Psoas muscle (tissue), 8 donors: ENCODE results near the gene RUVBL1. TPM values are rescaled to one million over a fixed set of nuclear protein-coding genes. Genes with fewer than 3 reads are reported as not detected.

Experiments
- ATAC-seq, 4 donors: fragments of 200-7000 bp; cut with Tn5 transposase; one replicate each; pipeline ENCODE4 v1.9.1; 2020; ENCODE audit warnings: moderate library complexity in 3 of 4, mild to moderate bottlenecking in 2 of 4
- DNase-seq, 2 donors: peaks; one replicate each; pipeline ENCODE4 v3.0.0-alpha.2; 2020
- H3K27ac ChIP-seq: fragments of 200-600 bp; one replicate; pipeline ENCODE4 v1.8.0; 2022
- H3K27me3 ChIP-seq, 3 donors: fragments of 200-600 bp in 1 of 3; one replicate each; pipeline versions ENCODE4 v1.6.1 to v1.8.0; 2013 to 2022; ENCODE audit warnings: low read length in 2 of 3, mild to moderate bottlenecking in 2 of 3, moderate library complexity in 1 of 3; ENCODE audit not compliant: insufficient read depth in 3 of 3
- H3K36me3 ChIP-seq, 2 donors: fragments of 200-600 bp in 1 of 2; one replicate each; pipeline versions ENCODE4 v1.6.1 to v1.8.0; 2013 to 2022; ENCODE audit warnings: low read depth in 1 of 2, mild to moderate bottlenecking in 1 of 2, moderate library complexity in 1 of 2; ENCODE audit not compliant: insufficient read depth in 1 of 2
- H3K4me1 ChIP-seq: fragments of 200-600 bp; one replicate; pipeline ENCODE4 v1.8.0; 2022
- H3K4me3 ChIP-seq: fragments of 200-600 bp; one replicate; pipeline ENCODE4 v1.8.0; 2022; ENCODE audit warnings: mild to moderate bottlenecking
- H3K9me3 ChIP-seq: fragments of 200-600 bp; one replicate; pipeline ENCODE4 v1.8.0; 2022
- CTCF ChIP-seq: fragments of 200-600 bp; IDR thresholded peaks from one replicate; pipeline ENCODE4 v1.8.0; 2022; ENCODE audit warnings: antibody characterized with exemption
- WGBS, 3 donors: extraction: QIAGEN DNeasy Blood & Tissue Kit; methylation state at CpG; one replicate each; pipeline versions ENCODE4 v1.1.6 to v1.1.7; 2013; 5-methylcytosine and 5-hydroxymethylcytosine counted together
- intact Hi-C, 2 donors: fragments of 100-400 bp; cut with DNase I; formaldehyde crosslinking; loops; one replicate each; pipeline versions ENCODE4 v1.11.0 to v1.14.2; 2022
- polyA plus RNA-seq, 3 donors: library from polyadenylated mRNA; stranded (reverse); fragments of 200-250 nt; gene quantifications; one replicate each; pipeline ENCODE4 v1.2.3, GENCODE V29; 2013
- total RNA-seq, 4 donors: library from RNA; stranded (reverse); fragmentation: NEBNext Ultra II Directional in 2 of 4; extraction: Animal tissue kit (Norgen Biotek cat#: 25700) in 2 of 4; gene quantifications; one replicate each; pipeline versions ENCODE4 v1.2.1 to v1.2.4, GENCODE V29; 2021 to 2023
- donor health status: healthy with polysubstance abuse.
- donor health status: DM: no; HTN: no; CAD: no; lungs with moderate emphysema.
- donor health status: Bipolar disorder and iron deficiency.
- donor health status: healthy.
- donor health status: DM: yes; HTN: yes; CAD: no.
- donor health status: DM: no; HTN: no; CAD: no.
- donor health status: DM: no; HTN: no; CAD: no.
- donor health status: DM: yes; HTN: yes; CAD: no.

RUVBL1 gene
- total and polyA plus RNA-seq, 7 donors = 12.9 to 53.9 (median 19.6) TPM

GRCh38 chr3:128050597-128050996 lies 73.0 kb downstream of the RUVBL1 start:
- Histone ChIP-seq H3K27me3 (no peaks in the 10 kb centered on the region), H3K4me3 (no peak overlapping the region), H3K36me3 (peaks cover 7 to 11% of the 10 kb centered on the region in 2 donors), H3K27ac (no peak overlapping the region), H3K9me3 (no peaks in the 10 kb centered on the region), H3K4me1 (peaks cover 29% of the 10 kb centered on the region)
- intact Hi-C loops = no loop called here
- no peak for TF ChIP-seq CTCF
- DNase-seq (peak in 1 of 2 donors; percentile 42), ATAC-seq (no peak)
- 64 to 73% (median 69%) methylated on average over 3 of the region's 3 CpGs for WGBS, 3 donors

GRCh38 chr3:128041344-128041743 lies 82.3 kb downstream of the RUVBL1 start:
- H3K27me3 ChIP-seq = no peaks in the 10 kb centered on the region
- H3K4me3 ChIP-seq = no peak overlapping the region
- intact Hi-C loops = loop anchor here in 1 of 2 donors (10.0 kb wide), 1 partner anchor 137 kb away; no protein-coding TSS in a partner anchor
- H3K27ac ChIP-seq = no peak overlapping the region
- no peak for TF ChIP-seq CTCF
- no peaks in the 10 kb centered on the region for H3K36me3 ChIP-seq
- no peaks in the 10 kb centered on the region for H3K4me1 ChIP-seq
- no peak for ATAC-seq
- 70 to 74% (median 71%) methylated on average over 1 of the region's 1 CpG for WGBS, 3 donors
- DNase-seq = no peak
- no peaks in the 10 kb centered on the region for H3K9me3 ChIP-seq

DNA sequence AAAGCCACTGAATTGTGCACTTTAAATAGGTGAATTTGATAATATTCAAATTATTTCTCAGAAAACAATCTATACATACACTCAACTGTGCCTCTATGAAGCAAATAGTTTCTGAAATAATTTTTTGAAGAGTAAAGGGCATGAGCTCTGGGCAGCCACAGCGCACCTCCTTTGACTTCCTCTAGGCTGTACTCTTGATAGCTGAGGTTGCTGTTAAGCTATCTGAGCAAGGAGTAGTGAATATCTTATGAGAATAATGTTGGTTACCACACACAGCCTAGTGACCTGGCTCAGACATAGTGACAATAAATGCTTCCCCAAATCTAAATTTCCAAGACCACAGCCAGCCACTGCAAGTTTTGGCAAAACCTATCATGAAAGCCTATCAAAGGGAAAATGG lies 83.0 kb downstream of the RUVBL1 start:
- Histone ChIP-seq H3K36me3 (no peaks in the 10 kb centered on the region), H3K27me3 (no peaks in the 10 kb centered on the region), H3K4me1 (no peaks in the 10 kb centered on the region), H3K27ac (no peak overlapping the region), H3K4me3 (no peak overlapping the region), H3K9me3 (no peaks in the 10 kb centered on the region)
- WGBS, 3 donors = 0 to 86% (median 53%) methylated on average over 1 of the region's 1 CpG
- ATAC-seq (no peak), DNase-seq (no peak)
- TF ChIP-seq CTCF = no peak
- intact Hi-C loops = loop anchor here in 1 of 2 donors (10.0 kb wide), 1 partner anchor 136 kb away; no protein-coding TSS in a partner anchor

DNA sequence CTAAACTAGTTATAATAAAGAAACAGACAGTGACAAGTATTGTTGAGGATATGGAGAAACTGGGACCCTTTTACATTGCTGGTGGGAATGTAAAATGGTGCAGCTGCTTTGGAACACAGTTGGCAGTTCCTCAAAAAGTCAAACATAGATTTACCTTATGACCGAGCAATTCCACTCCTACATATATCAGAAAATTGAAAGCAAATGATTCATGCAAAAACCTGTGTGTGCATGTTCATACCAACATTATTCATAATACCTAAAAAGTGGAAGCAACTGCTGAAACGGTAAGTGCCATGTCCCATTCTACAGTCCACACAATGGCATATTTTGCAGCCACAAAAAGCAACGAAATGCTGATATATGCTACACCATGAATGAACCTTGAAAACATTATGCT lies 83.6 kb downstream of the RUVBL1 start:
- no peak for ATAC-seq
- WGBS, 3 donors = 84 to 92% (median 88%) methylated on average over 3 of the region's 3 CpGs
- Histone ChIP-seq H3K27me3 (no peaks in the 10 kb centered on the region), H3K27ac (no peak overlapping the region), H3K9me3 (no peaks in the 10 kb centered on the region), H3K36me3 (no peaks in the 10 kb centered on the region), H3K4me1 (no peaks in the 10 kb centered on the region), H3K4me3 (no peak overlapping the region)
- no peak for DNase-seq
- no peak for TF ChIP-seq CTCF
- intact Hi-C loops = loop anchor here in 1 of 2 donors (10.0 kb wide), 1 partner anchor 135 kb away; no protein-coding TSS in a partner anchor

- H3K4me3 ChIP-seq = no peak overlapping the region
- no peaks in the 10 kb centered on the region for H3K36me3 ChIP-seq
- TF ChIP-seq CTCF = no peak
- no peaks in the 10 kb centered on the region for H3K9me3 ChIP-seq
- intact Hi-C loops = no loop called here
- 87 to 100% (median 89%) methylated on average over 1 of the region's 1 CpG for WGBS, 3 donors
- H3K27me3 ChIP-seq = no peaks in the 10 kb centered on the region
- ATAC-seq (no peak), DNase-seq (no peak)
- no peaks in the 10 kb centered on the region for H3K4me1 ChIP-seq
- no peak overlapping the region for H3K27ac ChIP-seq
Measured at GRCh38 chr3:128036119-128036518, 87.5 kb downstream of the RUVBL1 start.
